Naive B cell (primary cell): Measurements from ENCODE around the gene HOXB5. TPM values are rescaled to one million over a fixed set of nuclear protein-coding genes. Genes with fewer than 3 reads are reported as not detected.

Source experiments
- ATAC-seq, 2 donors: fragments of 150-1000 bp; cut with Tn5 transposase; 2 replicates each; pipeline ENCODE4 v1.10.0; 2021; ENCODE audit warnings: low read depth in 2 of 2, mild to moderate bottlenecking in 2 of 2, moderate library complexity in 2 of 2
- DNase-seq: peaks from one replicate; pipeline ENCODE4 v3.0.0; 2022
- H3K27ac Mint-ChIP-seq, 6 donors: one replicate each; pipeline ENCODE4 v1.8.0; 2020 to 2022; ENCODE audit warnings: mild to moderate bottlenecking in 6 of 6, mixed read lengths in 6 of 6, moderate library complexity in 5 of 6, inconsistent platforms in 2 of 6
- H3K27me3 Mint-ChIP-seq, 3 donors: one replicate each; pipeline ENCODE4 v1.8.0; 2021 to 2022; ENCODE audit warnings: mixed read lengths in 3 of 3, mild to moderate bottlenecking in 1 of 3
- H3K36me3 Mint-ChIP-seq, 2 donors: one replicate each; pipeline ENCODE4 v1.8.0; 2020 to 2022; ENCODE audit warnings: mixed read lengths in 2 of 2, inconsistent platforms in 1 of 2, mild to moderate bottlenecking in 1 of 2
- H3K4me1 Mint-ChIP-seq, 3 donors: one replicate each; pipeline ENCODE4 v1.8.0; 2020 to 2022; ENCODE audit warnings: mixed read lengths in 3 of 3, inconsistent platforms in 1 of 3, mild to moderate bottlenecking in 1 of 3, moderate library complexity in 1 of 3
- H3K4me3 Mint-ChIP-seq, 8 donors: one replicate each; pipeline ENCODE4 v1.8.0; 2020 to 2022; ENCODE audit warnings: mild to moderate bottlenecking in 8 of 8, mixed read lengths in 8 of 8, moderate library complexity in 8 of 8, inconsistent platforms in 2 of 8
- H3K9me3 Mint-ChIP-seq, 7 donors: one replicate each; pipeline ENCODE4 v1.8.0; 2020 to 2022; ENCODE audit warnings: mixed read lengths in 7 of 7, mild to moderate bottlenecking in 5 of 7, inconsistent platforms in 2 of 7, moderate library complexity in 1 of 7
- polyA plus RNA-seq, 6 donors: library from polyadenylated mRNA; unstranded; fragments of 300-500 nt; fragmentation: Illumina TruSeq; gene quantifications; one replicate each; pipeline ENCODE4 v1.2.3, GENCODE V29; 2021; ENCODE audit warnings: low read depth in 6 of 6

The HOXB5 gene
- polyA plus RNA-seq, 6 donors from 2014 or later, result not detected

GRCh38 chr17:48566717-48567116 lies 26.9 kb downstream of the HOXB5 start:
- H3K36me3 Mint-ChIP-seq, result no peaks in the 10 kb centered on the region
- H3K4me1 Mint-ChIP-seq, result peaks cover 4 to 11% (median 11%) of the 10 kb centered on the region in 3 donors
- no peak for DNase-seq
- ATAC-seq, result no peak
- H3K27ac Mint-ChIP-seq, result no peak overlapping the region
- no peak overlapping the region for H3K4me3 Mint-ChIP-seq
- peaks cover 11 to 26% (median 25%) of the 10 kb centered on the region in 3 donors for H3K27me3 Mint-ChIP-seq
- H3K9me3 Mint-ChIP-seq, result no peaks in the 10 kb centered on the region

- peaks cover 4 to 11% (median 11%) of the 10 kb centered on the region in 3 donors for H3K4me1 Mint-ChIP-seq
- H3K27me3 Mint-ChIP-seq, result peaks cover 11 to 27% (median 26%) of the 10 kb centered on the region in 3 donors
- H3K9me3 Mint-ChIP-seq, result no peaks in the 10 kb centered on the region
- no peak overlapping the region for H3K4me3 Mint-ChIP-seq
- no peaks in the 10 kb centered on the region for H3K36me3 Mint-ChIP-seq
- ATAC-seq (no peak), DNase-seq (no peak)
- H3K27ac Mint-ChIP-seq, result no peak overlapping the region
Measured at GRCh38 chr17:48565925-48566710, 27.5 kb downstream of the HOXB5 start.

- peak overlapping the region in 2 of 8 donors; percentile 57 for H3K4me3 Mint-ChIP-seq
- ATAC-seq (no peak), DNase-seq (no peak)
- no peaks in the 10 kb centered on the region for H3K9me3 Mint-ChIP-seq
- H3K27ac Mint-ChIP-seq, result no peak overlapping the region
- H3K27me3 Mint-ChIP-seq, result peaks cover 11 to 30% (median 30%) of the 10 kb centered on the region in 3 donors
- H3K36me3 Mint-ChIP-seq, result no peaks in the 10 kb centered on the region
- H3K4me1 Mint-ChIP-seq, result peaks cover 4 to 11% (median 11%) of the 10 kb centered on the region in 3 donors
Measured at GRCh38 chr17:48565022-48565554, 28.5 kb downstream of the HOXB5 start.

- Mint-ChIP-seq H3K4me3 (peak overlapping the region in 2 of 8 donors; percentile 57), H3K4me1 (peaks cover 4 to 11% (median 11%) of the 10 kb centered on the region in 3 donors), H3K36me3 (no peaks in the 10 kb centered on the region), H3K27ac (no peak overlapping the region), H3K27me3 (peaks cover 13 to 37% (median 36%) of the 10 kb centered on the region in 3 donors), H3K9me3 (no peaks in the 10 kb centered on the region)
- DNase-seq (no peak), ATAC-seq (no peak)
Measured at GRCh38 chr17:48564188-48565021, 29.2 kb downstream of the HOXB5 start.

GRCh38 chr17:48563867-48564187 lies 29.8 kb downstream of the HOXB5 start:
- Mint-ChIP-seq H3K4me3 (peak overlapping the region in 3 of 8 donors; percentile 2 to 50 (median 32)), H3K27me3 (peaks cover 19 to 43% (median 42%) of the 10 kb centered on the region in 3 donors), H3K4me1 (peaks cover 4 to 7% (median 7%) of the 10 kb centered on the region in 3 donors), H3K9me3 (no peaks in the 10 kb centered on the region), H3K27ac (no peak overlapping the region), H3K36me3 (no peaks in the 10 kb centered on the region)
- DNase-seq, result no peak
- no peak for ATAC-seq

- peaks cover 23 to 47% (median 46%) of the 10 kb centered on the region in 3 donors for H3K27me3 Mint-ChIP-seq
- H3K4me1 Mint-ChIP-seq, result peaks cover 1 to 3% (median 3%) of the 10 kb centered on the region in 3 donors
- H3K4me3 Mint-ChIP-seq, result peak overlapping the region in 3 of 8 donors; percentile 2 to 77 (median 32)
- no peaks in the 10 kb centered on the region for H3K9me3 Mint-ChIP-seq
- ATAC-seq (no peak), DNase-seq (no peak)
- no peak overlapping the region for H3K27ac Mint-ChIP-seq
- no peaks in the 10 kb centered on the region for H3K36me3 Mint-ChIP-seq
Measured at GRCh38 chr17:48563385-48563838, 30.2 kb downstream of the HOXB5 start.

- ATAC-seq (no peak), DNase-seq (no peak)
- Mint-ChIP-seq H3K36me3 (no peaks in the 10 kb centered on the region), H3K4me3 (no peak overlapping the region), H3K4me1 (no peaks in the 10 kb centered on the region), H3K27me3 (peaks cover 28 to 52% (median 51%) of the 10 kb centered on the region in 3 donors), H3K27ac (no peak overlapping the region), H3K9me3 (no peaks in the 10 kb centered on the region)
Measured at GRCh38 chr17:48562934-48563333, 30.6 kb downstream of the HOXB5 start.

GRCh38 chr17:48561884-48562810 lies 31.4 kb downstream of the HOXB5 start:
- Mint-ChIP-seq H3K27me3 (peaks cover 32 to 54% (median 54%) of the 10 kb centered on the region in 3 donors), H3K36me3 (no peaks in the 10 kb centered on the region), H3K27ac (no peak overlapping the region), H3K4me3 (peak overlapping the region in 1 of 8 donors; percentile 30), H3K9me3 (no peaks in the 10 kb centered on the region), H3K4me1 (no peaks in the 10 kb centered on the region)
- ATAC-seq (no peak), DNase-seq (no peak)

GRCh38 chr17:48559840-48560817 lies 33.5 kb downstream of the HOXB5 start:
- Mint-ChIP-seq H3K4me3 (no peak overlapping the region), H3K4me1 (peaks cover 7 to 9% (median 9%) of the 10 kb centered on the region in 3 donors), H3K9me3 (no peaks in the 10 kb centered on the region), H3K36me3 (no peaks in the 10 kb centered on the region), H3K27me3 (peaks cover 47 to 75% (median 74%) of the 10 kb centered on the region in 3 donors), H3K27ac (no peak overlapping the region)
- ATAC-seq (no peak), DNase-seq (no peak)

GRCh38 chr17:48559122-48559839 lies 34.3 kb downstream of the HOXB5 start:
- Mint-ChIP-seq H3K36me3 (no peaks in the 10 kb centered on the region), H3K27me3 (peaks cover 46 to 83% (median 82%) of the 10 kb centered on the region in 3 donors), H3K4me3 (no peak overlapping the region), H3K9me3 (no peaks in the 10 kb centered on the region), H3K27ac (no peak overlapping the region), H3K4me1 (peaks cover 9 to 18% (median 11%) of the 10 kb centered on the region in 3 donors)
- DNase-seq, result no peak
- ATAC-seq, result no peak

GRCh38 chr17:48558831-48559121 lies 34.8 kb downstream of the HOXB5 start:
- H3K4me3 Mint-ChIP-seq, result no peak overlapping the region
- H3K27me3 Mint-ChIP-seq, result peaks cover 49 to 87% (median 86%) of the 10 kb centered on the region in 3 donors
- no peak overlapping the region for H3K27ac Mint-ChIP-seq
- no peaks in the 10 kb centered on the region for H3K9me3 Mint-ChIP-seq
- DNase-seq (no peak), ATAC-seq (no peak)
- H3K4me1 Mint-ChIP-seq, result peaks cover 9 to 18% (median 11%) of the 10 kb centered on the region in 3 donors
- no peaks in the 10 kb centered on the region for H3K36me3 Mint-ChIP-seq
